ENCODE results near the gene NDUFS4. TPM values are rescaled to one million over a fixed set of nuclear protein-coding genes. Genes with fewer than 3 reads are reported as not detected.

The NDUFS4 gene
- total RNA-seq, 2 experiments from 2014 or later = 25.0 to 25.1 TPM

DNA sequence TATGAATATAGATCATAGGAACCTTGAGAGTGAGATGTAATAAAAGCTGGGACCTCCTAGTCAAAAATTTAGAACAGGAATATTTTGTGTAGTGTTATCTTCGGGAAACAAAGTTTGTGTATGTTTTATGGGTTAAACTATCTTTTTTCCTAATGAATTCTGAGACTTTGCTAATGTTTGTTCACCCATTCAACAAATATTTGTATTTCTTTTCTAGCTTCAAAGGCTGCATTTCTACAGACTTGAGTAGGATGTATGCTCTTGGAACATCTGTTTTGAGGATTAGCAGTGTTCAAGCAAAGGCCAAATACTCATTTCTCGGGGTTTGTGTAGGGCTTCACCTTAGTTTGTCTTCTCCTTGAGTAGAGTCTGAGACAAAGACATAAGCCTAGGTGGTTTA, 16.2 kb downstream of the NDUFS4 start:
- H3K36me3 ChIP-seq (ENCODE audit: insufficient read depth, low read length) = no peaks in the 10 kb centered on the region
- no peaks in the 10 kb centered on the region for H3K9me3 Mint-ChIP-seq
- DNase-seq (no peak), ATAC-seq (ENCODE audit: poor library complexity) (no peak)
- H3K36me3 Mint-ChIP-seq (ENCODE audit: low read depth) = peaks cover 12% of the 10 kb centered on the region
- no peak overlapping the region for H3K4me3 ChIP-seq (ENCODE audit: low read length)
- H3K27me3 Mint-ChIP-seq = no peaks in the 10 kb centered on the region
- ChIA-PET CTCF (no interaction called here), POLR2A (interaction anchor here (1.5 kb wide), 1 partner anchor 16 kb away, joined by 4 read pairs; the partner anchor contains the start of gene NDUFS4)
- peaks cover 86% of the 10 kb centered on the region for H3K4me1 Mint-ChIP-seq (ENCODE audit: low read depth)
- H3K4me3 Mint-ChIP-seq = no peak overlapping the region
- no peaks in the 10 kb centered on the region for H3K4me1 ChIP-seq (ENCODE audit: insufficient read depth, low read length)
- H3K27me3 ChIP-seq (ENCODE audit: control insufficient read depth in 1 of 2, insufficient read depth in 2 of 2, low read length in 2 of 2) = no peaks in the 10 kb centered on the region
- intact Hi-C loops (cut with DNase I, micrococcal nuclease) = no loop called here
- TF ChIP-seq, protein P1, sequence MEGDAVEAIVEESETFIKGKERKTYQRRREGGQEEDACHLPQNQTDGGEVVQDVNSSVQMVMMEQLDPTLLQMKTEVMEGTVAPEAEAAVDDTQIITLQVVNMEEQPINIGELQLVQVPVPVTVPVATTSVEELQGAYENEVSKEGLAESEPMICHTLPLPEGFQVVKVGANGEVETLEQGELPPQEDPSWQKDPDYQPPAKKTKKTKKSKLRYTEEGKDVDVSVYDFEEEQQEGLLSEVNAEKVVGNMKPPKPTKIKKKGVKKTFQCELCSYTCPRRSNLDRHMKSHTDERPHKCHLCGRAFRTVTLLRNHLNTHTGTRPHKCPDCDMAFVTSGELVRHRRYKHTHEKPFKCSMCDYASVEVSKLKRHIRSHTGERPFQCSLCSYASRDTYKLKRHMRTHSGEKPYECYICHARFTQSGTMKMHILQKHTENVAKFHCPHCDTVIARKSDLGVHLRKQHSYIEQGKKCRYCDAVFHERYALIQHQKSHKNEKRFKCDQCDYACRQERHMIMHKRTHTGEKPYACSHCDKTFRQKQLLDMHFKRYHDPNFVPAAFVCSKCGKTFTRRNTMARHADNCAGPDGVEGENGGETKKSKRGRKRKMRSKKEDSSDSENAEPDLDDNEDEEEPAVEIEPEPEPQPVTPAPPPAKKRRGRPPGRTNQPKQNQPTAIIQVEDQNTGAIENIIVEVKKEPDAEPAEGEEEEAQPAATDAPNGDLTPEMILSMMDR (IDR thresholded peaks at IDR 0.05) = no peak
- no peaks in the 10 kb centered on the region for H3K9me3 ChIP-seq (ENCODE audit: control insufficient read depth in 1 of 2, insufficient read depth in 1 of 2, low read length in 2 of 2)
- H3K27ac Mint-ChIP-seq = no peak overlapping the region
- no peak overlapping the region for H3K27ac ChIP-seq (ENCODE audit: low read depth in 1 of 2, low read length in 2 of 2)

DNA sequence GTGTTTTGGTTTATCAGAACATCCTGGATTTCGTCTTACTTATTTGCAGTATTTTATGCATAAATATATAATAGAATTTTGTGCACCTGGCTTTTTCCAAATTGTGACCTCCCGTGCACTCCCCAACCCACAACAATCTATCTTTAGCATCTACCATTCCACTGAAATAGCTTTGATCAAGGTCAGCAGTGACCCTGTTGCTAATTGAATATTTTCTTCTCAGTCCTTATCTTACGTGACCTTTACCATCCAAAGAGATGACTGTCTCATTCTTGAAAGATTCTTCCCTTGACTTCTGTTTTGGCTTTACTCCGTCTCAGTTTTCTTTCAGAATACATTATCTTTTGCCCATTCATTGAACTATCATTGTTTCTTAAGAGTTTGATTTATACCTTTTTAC, 18.4 kb downstream of the NDUFS4 start:
- H3K9me3 Mint-ChIP-seq = no peaks in the 10 kb centered on the region
- TF ChIP-seq, protein P1 (IDR thresholded peaks at IDR 0.05) = no peak
- Histone ChIP-seq H3K4me1 (ENCODE audit: insufficient read depth, low read length) (no peaks in the 10 kb centered on the region), H3K36me3 (ENCODE audit: insufficient read depth, low read length) (no peaks in the 10 kb centered on the region), H3K9me3 (ENCODE audit: control insufficient read depth in 1 of 2, insufficient read depth in 1 of 2, low read length in 2 of 2) (no peaks in the 10 kb centered on the region), H3K27me3 (ENCODE audit: control insufficient read depth in 1 of 2, insufficient read depth in 2 of 2, low read length in 2 of 2) (no peaks in the 10 kb centered on the region), H3K4me3 (ENCODE audit: low read length) (no peak overlapping the region), H3K27ac (ENCODE audit: low read depth in 1 of 2, low read length in 2 of 2) (no peak overlapping the region)
- peaks cover 15% of the 10 kb centered on the region for H3K36me3 Mint-ChIP-seq (ENCODE audit: low read depth)
- H3K4me1 Mint-ChIP-seq (ENCODE audit: low read depth) = peaks cover 75% of the 10 kb centered on the region
- ATAC-seq (ENCODE audit: poor library complexity) = no peak
- intact Hi-C loops (cut with DNase I, micrococcal nuclease) = no loop called here
- H3K27ac Mint-ChIP-seq = no peak overlapping the region
- ChIA-PET CTCF (no interaction called here), POLR2A (no interaction called here)
- no peak overlapping the region for H3K4me3 Mint-ChIP-seq
- H3K27me3 Mint-ChIP-seq = no peaks in the 10 kb centered on the region
- DNase-seq = no peak

DNA sequence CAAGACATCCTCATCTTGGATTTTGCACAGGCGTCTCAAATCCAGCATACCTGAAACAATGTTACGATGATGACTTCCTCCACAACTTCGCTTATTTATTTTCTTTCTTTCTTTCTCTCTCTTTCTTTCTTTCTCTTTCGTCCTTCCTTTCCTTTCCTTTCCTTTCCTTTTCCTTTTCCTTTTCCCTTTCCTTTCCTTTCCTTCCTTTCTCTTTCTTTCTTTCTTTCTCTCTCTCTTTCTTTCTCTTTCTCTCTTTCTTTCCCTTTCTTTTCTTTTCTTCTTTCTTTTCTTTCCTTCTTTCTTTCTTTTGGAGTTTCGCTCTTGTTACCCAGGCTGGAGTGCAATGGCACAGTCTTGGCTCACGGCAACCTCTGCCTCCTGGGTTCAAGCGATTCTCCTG, 20.1 kb downstream of the NDUFS4 start:
- no peak overlapping the region for H3K27ac Mint-ChIP-seq
- H3K4me3 Mint-ChIP-seq = no peak overlapping the region
- POLR2A ChIA-PET = interaction anchor here (1.1 kb wide), 1 partner anchor 13 kb away, joined by 3 read pairs; no protein-coding TSS in a partner anchor

More for the DNA sequence above, 20.1 kb downstream of the NDUFS4 start:
- TF ChIP-seq, protein P1 (IDR thresholded peaks at IDR 0.05) = no peak
- Histone ChIP-seq H3K4me3 (ENCODE audit: low read length) (no peak overlapping the region), H3K27me3 (ENCODE audit: control insufficient read depth in 1 of 2, insufficient read depth in 2 of 2, low read length in 2 of 2) (no peaks in the 10 kb centered on the region), H3K36me3 (ENCODE audit: insufficient read depth, low read length) (no peaks in the 10 kb centered on the region), H3K9me3 (ENCODE audit: control insufficient read depth in 1 of 2, insufficient read depth in 1 of 2, low read length in 2 of 2) (no peaks in the 10 kb centered on the region), H3K27ac (ENCODE audit: low read depth in 1 of 2, low read length in 2 of 2) (no peak overlapping the region), H3K4me1 (ENCODE audit: insufficient read depth, low read length) (no peaks in the 10 kb centered on the region)
- Mint-ChIP-seq H3K9me3 (no peaks in the 10 kb centered on the region), H3K36me3 (ENCODE audit: low read depth) (peaks cover 28% of the 10 kb centered on the region), H3K4me1 (ENCODE audit: low read depth) (peaks cover 61% of the 10 kb centered on the region), H3K27me3 (no peaks in the 10 kb centered on the region)
- CTCF ChIA-PET = no interaction called here
- intact Hi-C loops (cut with DNase I, micrococcal nuclease) = no loop called here
- DNase-seq (no peak), ATAC-seq (ENCODE audit: poor library complexity) (no peak)

Measured in CD4-positive, alpha-beta T cell (primary cell).